Esophagus (tissue), 2 donors: ENCODE measurements around the gene CDH5. TPM values are rescaled to one million over a fixed set of nuclear protein-coding genes. Genes with fewer than 3 reads are reported as not detected.

Source experiments
- H3K27ac ChIP-seq, 2 donors: one replicate each; pipeline ENCODE4 v1.5.1; 2013; ENCODE audit warnings: low read depth in 2 of 2, mild to moderate bottlenecking in 2 of 2, inconsistent platforms in 1 of 2, low read length in 1 of 2, moderate library complexity in 1 of 2
- H3K27me3 ChIP-seq, 2 donors: one replicate each; pipeline ENCODE4 v1.6.1; 2013; ENCODE audit warnings: low read length in 2 of 2, control low read depth in 1 of 2, mild to moderate bottlenecking in 1 of 2; ENCODE audit not compliant: insufficient read depth in 2 of 2, control insufficient read depth in 1 of 2
- H3K36me3 ChIP-seq, 2 donors: one replicate each; pipeline ENCODE4 v1.6.1; 2013; ENCODE audit warnings: low read length in 1 of 2; ENCODE audit not compliant: control insufficient read depth in 2 of 2, insufficient read depth in 2 of 2
- H3K4me1 ChIP-seq, 2 donors: one replicate each; pipeline ENCODE4 v1.6.1; 2013; ENCODE audit warnings: low read length in 1 of 2; ENCODE audit not compliant: control insufficient read depth in 2 of 2, insufficient read depth in 2 of 2
- H3K4me3 ChIP-seq, 2 donors: one replicate each; pipeline ENCODE4 v1.5.1; 2013; ENCODE audit warnings: low read length in 2 of 2, mild to moderate bottlenecking in 2 of 2, low read depth in 1 of 2, moderate library complexity in 1 of 2
- H3K9me3 ChIP-seq, 2 donors: one replicate each; pipeline ENCODE4 v1.6.1; 2013; ENCODE audit warnings: mild to moderate bottlenecking in 2 of 2, low read depth in 1 of 2, low read length in 1 of 2, moderate library complexity in 1 of 2; ENCODE audit not compliant: control insufficient read depth in 2 of 2, insufficient read depth in 1 of 2
- WGBS, 2 donors: extraction: QIAGEN DNeasy Blood & Tissue Kit; methylation state at CpG; one replicate each; pipeline ENCODE4 v1.1.7; 2013; 5-methylcytosine and 5-hydroxymethylcytosine counted together
- polyA plus RNA-seq, 2 donors: library from polyadenylated mRNA; stranded (reverse); fragments of 200-250 nt; gene quantifications; one replicate each; pipeline ENCODE4 v1.2.3, GENCODE V29; 2013
- donor health status: healthy with polysubstance abuse.
- donor health status: Bipolar disorder and iron deficiency.

Gene CDH5
- polyA plus RNA-seq, 2 donors: 2.8 to 5.7 TPM

DNA sequence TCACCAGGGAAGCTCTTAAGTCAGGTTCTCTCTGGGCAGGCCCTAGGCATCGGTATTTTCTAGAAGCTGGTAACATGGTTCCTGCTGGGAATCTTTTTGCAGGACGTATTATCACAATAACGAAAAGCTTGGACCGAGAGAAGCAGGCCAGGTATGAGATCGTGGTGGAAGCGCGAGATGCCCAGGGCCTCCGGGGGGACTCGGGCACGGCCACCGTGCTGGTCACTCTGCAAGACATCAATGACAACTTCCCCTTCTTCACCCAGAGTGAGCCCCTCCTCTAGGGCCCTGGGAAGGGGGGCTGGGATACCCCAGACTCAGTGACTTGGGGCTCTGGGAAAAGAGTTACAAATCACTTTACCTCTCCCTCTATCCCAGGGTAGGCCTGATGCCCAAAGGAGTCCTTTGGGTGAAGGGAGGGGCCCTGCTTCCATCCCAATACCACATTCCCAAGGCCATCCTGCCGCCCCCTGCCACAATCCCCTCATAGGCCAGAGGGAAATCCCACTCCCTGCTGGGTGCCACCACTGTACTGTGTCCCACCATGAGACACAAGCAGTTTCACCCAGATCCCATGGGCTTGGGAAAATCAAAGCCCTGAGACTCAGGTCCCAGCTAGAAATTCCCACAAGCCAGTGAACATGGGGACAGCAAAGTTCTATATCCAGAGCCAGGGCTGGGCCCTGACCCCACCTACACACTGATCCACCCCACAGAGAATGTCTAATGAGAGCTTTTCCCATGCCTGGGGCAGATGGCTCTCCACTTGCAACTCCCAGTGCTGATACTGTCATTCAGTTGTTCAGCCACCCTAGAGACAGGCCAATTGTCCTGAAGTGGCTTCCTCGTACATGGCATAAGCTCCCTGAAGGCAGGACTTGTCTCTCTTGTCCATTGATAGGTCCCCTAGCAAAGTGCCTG, 23.0 kb downstream of the CDH5 start:
- Histone ChIP-seq H3K4me3 (no peak overlapping the region), H3K27me3 (no peaks in the 10 kb centered on the region), H3K4me1 (no peaks in the 10 kb centered on the region), H3K9me3 (no peaks in the 10 kb centered on the region), H3K27ac (no peak overlapping the region), H3K36me3 (peaks cover 0 to 2% of the 10 kb centered on the region in 2 donors)
- 93 to 94% methylated on average over 12 to 13 of the region's 13 CpGs for WGBS, 2 donors

- Histone ChIP-seq H3K9me3 (no peaks in the 10 kb centered on the region), H3K4me1 (no peaks in the 10 kb centered on the region), H3K36me3 (peaks cover 0 to 2% of the 10 kb centered on the region in 2 donors), H3K27ac (no peak overlapping the region), H3K27me3 (no peaks in the 10 kb centered on the region), H3K4me3 (no peak overlapping the region)
- WGBS, 2 donors: 88 to 89% methylated on average over 14 of the region's 14 CpGs
Measured at GRCh38 chr16:66390346-66391108, 24.0 kb downstream of the CDH5 start.

GRCh38 chr16:66391726-66392670, 25.5 kb downstream of the CDH5 start:
- H3K36me3 ChIP-seq: peaks cover 0 to 2% of the 10 kb centered on the region in 2 donors
- 83 to 85% methylated on average over 18 of the region's 18 CpGs for WGBS, 2 donors
- H3K9me3 ChIP-seq: no peaks in the 10 kb centered on the region
- H3K27me3 ChIP-seq: no peaks in the 10 kb centered on the region
- H3K4me1 ChIP-seq: no peaks in the 10 kb centered on the region
- no peak overlapping the region for H3K27ac ChIP-seq
- H3K4me3 ChIP-seq: no peak overlapping the region

- Histone ChIP-seq H3K27me3 (no peaks in the 10 kb centered on the region), H3K9me3 (no peaks in the 10 kb centered on the region), H3K4me1 (no peaks in the 10 kb centered on the region), H3K36me3 (no peaks in the 10 kb centered on the region), H3K4me3 (no peak overlapping the region), H3K27ac (no peak overlapping the region)
- WGBS, 2 donors: 91 to 93% methylated on average over 7 of the region's 7 CpGs
Measured at GRCh38 chr16:66395806-66396555, 29.5 kb downstream of the CDH5 start.

- Histone ChIP-seq H3K4me1 (no peaks in the 10 kb centered on the region), H3K27me3 (no peaks in the 10 kb centered on the region), H3K9me3 (no peaks in the 10 kb centered on the region), H3K36me3 (no peaks in the 10 kb centered on the region), H3K27ac (no peak overlapping the region), H3K4me3 (no peak overlapping the region)
- WGBS, 2 donors: 77 to 83% methylated on average over 5 of the region's 5 CpGs
Measured at GRCh38 chr16:66397736-66398433, 31.4 kb downstream of the CDH5 start.

DNA sequence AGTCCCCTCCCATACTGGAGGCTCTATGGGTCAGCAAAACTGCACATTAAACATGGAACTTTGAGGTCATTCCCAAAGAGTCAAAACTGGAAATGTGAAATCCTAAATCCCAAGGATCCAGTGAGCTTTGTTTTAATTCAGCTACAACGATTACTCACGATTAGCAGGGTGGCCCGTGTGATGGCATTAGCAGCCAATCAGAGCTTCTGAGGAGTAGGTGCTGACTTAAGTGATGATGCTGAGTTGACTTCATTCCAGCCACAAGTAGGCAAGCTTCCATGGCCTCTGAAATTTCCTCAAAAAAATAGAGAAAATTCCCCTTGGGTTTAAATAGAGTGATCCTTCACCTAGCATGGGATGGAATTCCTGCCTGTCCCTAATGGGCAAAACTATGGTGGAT, 32.5 kb downstream of the CDH5 start:
- no peak overlapping the region for H3K4me3 ChIP-seq
- H3K9me3 ChIP-seq: no peaks in the 10 kb centered on the region
- no peak overlapping the region for H3K27ac ChIP-seq
- H3K4me1 ChIP-seq: no peaks in the 10 kb centered on the region
- 60 to 69% methylated on average over 3 of the region's 3 CpGs for WGBS, 2 donors
- H3K36me3 ChIP-seq: no peaks in the 10 kb centered on the region
- H3K27me3 ChIP-seq: no peaks in the 10 kb centered on the region

DNA sequence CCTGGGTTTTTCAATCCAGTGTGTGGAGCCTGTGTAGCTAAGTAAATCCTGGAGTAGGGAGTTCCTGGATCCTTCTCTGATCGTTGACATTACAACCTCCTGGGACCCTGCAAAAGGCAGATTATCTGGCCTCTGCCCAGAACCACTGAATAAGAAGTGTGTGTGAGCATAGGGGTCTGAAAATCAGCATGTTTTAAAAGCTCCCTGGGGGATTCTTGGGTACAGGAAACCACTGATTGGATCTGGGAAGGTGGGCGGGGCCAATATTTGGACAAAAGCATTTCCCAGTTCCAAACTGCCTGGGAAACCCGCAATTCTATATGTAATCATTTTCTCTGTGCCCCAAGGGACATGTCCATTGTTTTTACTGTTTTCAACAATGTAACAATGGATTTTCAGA, 33.4 kb downstream of the CDH5 start:
- H3K36me3 ChIP-seq: no peaks in the 10 kb centered on the region
- no peak overlapping the region for H3K4me3 ChIP-seq
- H3K27me3 ChIP-seq: no peaks in the 10 kb centered on the region
- WGBS, 2 donors: 57% methylated on average over 3 of the region's 3 CpGs
- H3K9me3 ChIP-seq: no peaks in the 10 kb centered on the region
- H3K4me1 ChIP-seq: no peaks in the 10 kb centered on the region
- H3K27ac ChIP-seq: no peak overlapping the region

DNA sequence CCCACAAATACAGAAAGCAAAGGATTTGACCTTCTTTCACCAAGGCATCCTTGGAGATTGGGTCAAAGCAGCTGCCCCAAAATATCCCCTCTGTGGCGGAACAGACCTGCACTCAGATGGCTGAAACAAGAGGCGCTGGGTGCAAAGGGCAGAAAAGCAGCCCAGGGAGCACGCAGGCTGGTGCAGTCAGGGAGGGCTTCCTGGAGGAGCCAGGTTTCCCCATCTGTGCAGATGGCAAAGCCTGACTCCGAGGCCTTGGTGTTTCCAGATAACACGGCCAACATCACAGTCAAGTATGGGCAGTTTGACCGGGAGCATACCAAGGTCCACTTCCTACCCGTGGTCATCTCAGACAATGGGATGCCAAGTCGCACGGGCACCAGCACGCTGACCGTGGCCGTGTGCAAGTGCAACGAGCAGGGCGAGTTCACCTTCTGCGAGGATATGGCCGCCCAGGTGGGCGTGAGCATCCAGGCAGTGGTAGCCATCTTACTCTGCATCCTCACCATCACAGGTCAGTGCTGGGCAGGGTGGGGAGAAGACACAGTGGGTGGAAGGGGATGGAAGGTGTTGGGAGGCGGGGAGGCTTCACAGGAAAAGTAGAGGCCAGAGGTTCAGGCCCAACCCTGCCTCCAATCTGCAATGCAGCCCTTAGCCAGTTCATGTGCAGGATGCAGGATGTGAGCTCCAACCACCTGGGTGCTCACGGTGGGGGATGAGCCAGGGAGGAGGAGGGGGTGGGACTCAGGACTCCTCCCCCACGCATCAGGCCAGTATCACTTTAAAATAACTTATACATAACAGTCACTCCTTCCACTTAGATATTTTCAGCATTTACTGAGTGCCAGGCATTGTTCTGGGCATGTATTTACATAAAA, 34.3 kb downstream of the CDH5 start:
- Histone ChIP-seq H3K27me3 (no peaks in the 10 kb centered on the region), H3K4me3 (no peak overlapping the region), H3K36me3 (no peaks in the 10 kb centered on the region), H3K9me3 (no peaks in the 10 kb centered on the region), H3K27ac (no peak overlapping the region), H3K4me1 (no peaks in the 10 kb centered on the region)
- 82 to 87% methylated on average over 20 of the region's 20 CpGs for WGBS, 2 donors
